ENCODE data around the gene SULT4A1. TPM values are rescaled to one million over a fixed set of nuclear protein-coding genes. Genes with fewer than 3 reads are reported as not detected.

SULT4A1 gene
- total RNA-seq, 1 donor from 2014 or later, result 5.9 TPM

- no peaks in the 10 kb centered on the region for H3K9me3 ChIP-seq (ENCODE audit: insufficient read depth, low read depth, low read length)
- Mint-ChIP-seq H3K27ac (ENCODE audit: unreplicated experiment) (no peak overlapping the region), H3K36me3 (ENCODE audit: low read depth, unreplicated experiment) (peaks cover 2% of the 10 kb centered on the region), H3K9me3 (ENCODE audit: unreplicated experiment) (no peaks in the 10 kb centered on the region), H3K27me3 (ENCODE audit: low read depth, unreplicated experiment) (peaks cover 36% of the 10 kb centered on the region), H3K4me3 (ENCODE audit: unreplicated experiment) (no peak overlapping the region), H3K4me1 (ENCODE audit: low read depth, unreplicated experiment) (no peaks in the 10 kb centered on the region)
- no peak overlapping the region for H3K27ac ChIP-seq (ENCODE audit: low read depth, low read length)
- no peak for FAIRE-seq
- H3K9ac ChIP-seq (ENCODE audit: low read length), result no peak overlapping the region
- no peak overlapping the region for H3K4me2 ChIP-seq (ENCODE audit: low read length)
- no peaks in the 10 kb centered on the region for H3K79me2 ChIP-seq (ENCODE audit: insufficient read depth, low read length)
- H3K4me1 ChIP-seq (ENCODE audit: insufficient read depth, low read length), result no peaks in the 10 kb centered on the region
- no peaks in the 10 kb centered on the region for H4K20me1 ChIP-seq (ENCODE audit: insufficient read depth, low read length)
- no peak for DNase-seq (ENCODE audit: low read depth)
- no peak for TF ChIP-seq EZH2 (IDR thresholded peaks at IDR 0.05; ENCODE audit: insufficient read depth, low read length)
- TF ChIP-seq CTCF (IDR thresholded peaks at IDR 0.05; ENCODE audit: insufficient read depth, low read depth, low read length), result no peak
- H3K36me3 ChIP-seq (ENCODE audit: insufficient read depth, low read length), result no peaks in the 10 kb centered on the region
- peaks cover 6% of the 10 kb centered on the region for H3K27me3 ChIP-seq (ENCODE audit: insufficient read depth, low read length)
- H2AFZ ChIP-seq (ENCODE audit: low read depth, low read length), result no peak overlapping the region
- no peak overlapping the region for H3K4me3 ChIP-seq (ENCODE audit: insufficient read depth, low read depth, low read length)
Measured at GRCh38 chr22:43881091-43882061, 19.1 kb upstream of the SULT4A1 start.

- Histone ChIP-seq H3K4me3 (ENCODE audit: insufficient read depth, low read depth, low read length) (no peak overlapping the region), H3K27me3 (ENCODE audit: insufficient read depth, low read length) (peaks cover 8% of the 10 kb centered on the region), H3K27ac (ENCODE audit: low read depth, low read length) (no peak overlapping the region), H3K36me3 (ENCODE audit: insufficient read depth, low read length) (no peaks in the 10 kb centered on the region), H3K9ac (ENCODE audit: low read length) (no peak overlapping the region), H2AFZ (ENCODE audit: low read depth, low read length) (no peak overlapping the region), H3K4me1 (ENCODE audit: insufficient read depth, low read length) (no peaks in the 10 kb centered on the region), H3K79me2 (ENCODE audit: insufficient read depth, low read length) (no peaks in the 10 kb centered on the region), H4K20me1 (ENCODE audit: insufficient read depth, low read length) (no peaks in the 10 kb centered on the region), H3K4me2 (ENCODE audit: low read length) (no peak overlapping the region), H3K9me3 (ENCODE audit: insufficient read depth, low read depth, low read length) (no peaks in the 10 kb centered on the region)
- Mint-ChIP-seq H3K4me3 (ENCODE audit: unreplicated experiment) (no peak overlapping the region), H3K36me3 (ENCODE audit: low read depth, unreplicated experiment) (peaks cover 2% of the 10 kb centered on the region), H3K9me3 (ENCODE audit: unreplicated experiment) (no peaks in the 10 kb centered on the region), H3K4me1 (ENCODE audit: low read depth, unreplicated experiment) (no peaks in the 10 kb centered on the region), H3K27me3 (ENCODE audit: low read depth, unreplicated experiment) (peaks cover 43% of the 10 kb centered on the region), H3K27ac (ENCODE audit: unreplicated experiment) (no peak overlapping the region)
- no peak for FAIRE-seq
- no peak for TF ChIP-seq EZH2 (IDR thresholded peaks at IDR 0.05; ENCODE audit: insufficient read depth, low read length)
- TF ChIP-seq CTCF (IDR thresholded peaks at IDR 0.05; ENCODE audit: insufficient read depth, low read depth, low read length), result no peak
- no peak for DNase-seq (ENCODE audit: low read depth)
Measured at GRCh38 chr22:43880541-43880991, 18.3 kb upstream of the SULT4A1 start.
